HCT116 (cell line): ENCODE measurements around the gene SLC7A10. TPM values are rescaled to one million over a fixed set of nuclear protein-coding genes. Genes with fewer than 3 reads are reported as not detected.

Source experiments
- ATAC-seq: fragments of 200-7000 bp; cut with Tn5 transposase; 2 replicates; pipeline ENCODE4 v1.9.1; 2020; ENCODE audit warnings: mild to moderate bottlenecking, moderate library complexity
- BruUV-seq: library from RNA; stranded (reverse); fragments of 400-500 nt; replicated peaks from 2 replicates; lab custom pipeline; 2021; lab: Mats Ljungman, UMichigan
- CTCF ChIA-PET: fragments of 300-600 bp; sonication (Branson Sonifier 250); formaldehyde crosslinking; loops from one replicate; lab custom pipeline; 2021; ENCODE audit warnings: antibody characterized with exemption; lab: Charles Lee
- POLR2A ChIA-PET: fragments of 300-600, 350-600 bp; sonication (Branson Sonifier 250); formaldehyde crosslinking; loops from one replicate; lab custom pipeline; 2021; ENCODE audit warnings: antibody characterized with exemption; lab: Charles Lee
- RAD21 ChIA-PET, 2 experiments: fragments of 300-600 bp; sonication (Branson Sonifier 250); formaldehyde crosslinking; loops; one replicate each; lab custom pipeline; 2023; ENCODE audit warnings: low total read pairs in 2 of 2; ENCODE audit not compliant: uncharacterized antibody in 2 of 2, unreplicated experiment in 2 of 2, low non-redundant PET in 1 of 2; lab: Charles Lee
- DNase-seq: peaks from one replicate; pipeline ENCODE4 v3.0.0-alpha.2; 2010; ENCODE audit warnings: low read depth, low spot score
- H2AFZ ChIP-seq: fragments of 200-600 bp; shearing (Covaris generic), sonication (generic); 2 replicates; pipeline ENCODE4 v1.6.1; 2017; ENCODE audit warnings: low read depth, mixed run types, mixed read lengths, antibody characterized with exemption, low read length; ENCODE audit not compliant: poor library complexity, severe bottlenecking
- H3K27ac ChIP-seq: 2 replicates; pipeline ENCODE4 v1.5.1; 2012; ENCODE audit warnings: low read depth, low read length
- H3K27me3 ChIP-seq: fragments of 200-600 bp; sonication (generic); 2 replicates; pipeline ENCODE4 v1.6.1; 2016; ENCODE audit warnings: mixed run types, low read length, mixed read lengths; ENCODE audit not compliant: insufficient read depth
- H3K36me3 ChIP-seq, 2 experiments: fragments of 200-500 bp in 1 of 2; fragments of 200-600 bp in 1 of 2; sonication (Bioruptor generic) in 1 of 2; sonication (generic) in 1 of 2; 2 replicates each; pipeline versions ENCODE4 v1.5.1 to v1.6.1; 2014 to 2016; ENCODE audit warnings: low read length in 2 of 2, inconsistent platforms in 1 of 2, mixed read lengths in 1 of 2, mixed run types in 1 of 2; ENCODE audit not compliant: insufficient read depth in 2 of 2, control insufficient read depth in 1 of 2
- H3K4me1 ChIP-seq, 2 experiments: fragments of 200-600 bp in 1 of 2; sonication (generic) in 1 of 2; 2 replicates each; pipeline versions ENCODE4 v1.5.1 to v1.6.1; 2012 to 2017; ENCODE audit warnings: low read length in 2 of 2, inconsistent platforms in 1 of 2, mild to moderate bottlenecking in 1 of 2, mixed read lengths in 1 of 2, mixed run types in 1 of 2, moderate library complexity in 1 of 2; ENCODE audit not compliant: insufficient read depth in 2 of 2, control insufficient read depth in 1 of 2
- H3K4me2 ChIP-seq: fragments of 200-600 bp; sonication (generic); 2 replicates; pipeline ENCODE4 v1.6.1; 2017; ENCODE audit warnings: mixed run types, low read length, mixed read lengths
- H3K4me3 ChIP-seq, 2 experiments: fragments of 200-600 bp in 1 of 2; sonication (generic) in 1 of 2; replicated peaks in 1 of 2; 2 replicates each; pipeline ENCODE4 v1.5.1; 2011 to 2016; ENCODE audit warnings: low read length in 2 of 2, control low read depth in 1 of 2, low read depth in 1 of 2, mild to moderate bottlenecking in 1 of 2, mixed read lengths in 1 of 2, mixed run types in 1 of 2
- H3K79me2 ChIP-seq: fragments of 200-600 bp; sonication (generic); 2 replicates; pipeline ENCODE4 v1.6.1; 2017; ENCODE audit warnings: mild to moderate bottlenecking, mixed run types, low read length, moderate library complexity, mixed read lengths; ENCODE audit not compliant: insufficient read depth
- H3K9ac ChIP-seq: fragments of 200-600 bp; sonication (generic); 2 replicates; pipeline ENCODE4 v1.6.1; 2016; ENCODE audit warnings: low read length, mixed read lengths
- H3K9me2 ChIP-seq: fragments of 200-600 bp; sonication (generic), shearing (Covaris generic); 2 replicates; pipeline ENCODE4 v1.6.1; 2017; ENCODE audit warnings: mixed run types, mild to moderate bottlenecking, moderate library complexity; ENCODE audit not compliant: insufficient read depth
- H3K9me3 ChIP-seq, 2 experiments: fragments of 200-500 bp in 1 of 2; fragments of 200-600 bp in 1 of 2; sonication (Bioruptor generic) in 1 of 2; sonication (generic) in 1 of 2; 2 replicates each; pipeline ENCODE4 v1.6.1; 2014 to 2017; ENCODE audit warnings: low read length in 2 of 2, mixed read lengths in 2 of 2, inconsistent platforms in 1 of 2, low read depth in 1 of 2, mild to moderate bottlenecking in 1 of 2, mixed run types in 1 of 2, moderate library complexity in 1 of 2; ENCODE audit not compliant: control insufficient read depth in 1 of 2, insufficient read depth in 1 of 2
- H4K20me1 ChIP-seq: fragments of 200-600 bp; sonication (generic), shearing (Covaris generic); 2 replicates; pipeline ENCODE4 v1.6.1; 2017; ENCODE audit warnings: mixed run types, mild to moderate bottlenecking, moderate library complexity; ENCODE audit not compliant: insufficient read depth
- EZH2 ChIP-seq: fragments of 200-600 bp; sonication (generic); IDR thresholded peaks from 2 replicates; pipeline ENCODE4 v1.6.1; 2017; ENCODE audit warnings: antibody characterized with exemption, mixed run types
- RAD21 ChIP-seq: IDR thresholded peaks from 2 replicates; pipeline ENCODE4 v1.6.1; 2012; ENCODE audit warnings: low read depth, mild to moderate bottlenecking
- SP1 ChIP-seq: IDR thresholded peaks from 2 replicates; pipeline ENCODE4 v1.6.1; 2012; ENCODE audit warnings: low read depth
- SRF ChIP-seq: IDR thresholded peaks from 2 replicates; pipeline ENCODE4 v1.6.1; 2012; ENCODE audit warnings: low read depth
- ZNF274 ChIP-seq: fragments of 200-500 bp; sonication (Bioruptor generic); IDR thresholded peaks from 2 replicates; pipeline ENCODE4 v1.6.1; 2014; ENCODE audit warnings: mild to moderate bottlenecking, low read depth, low read length, inconsistent platforms
- intact Hi-C: fragments of 100-400 bp; cut with micrococcal nuclease; formaldehyde crosslinking; loops from 2 replicates; pipeline ENCODE4 v1.10.0; 2022
- total RNA-seq: library from RNA; stranded (reverse); gene quantifications from one replicate; pipeline ENCODE4 v1.2.1, GENCODE V29; 2021; ENCODE audit not compliant: unreplicated experiment

The SLC7A10 gene
- total RNA-seq, 1 experiment from 2014 or later, result 0.25 TPM

- no peaks in the 10 kb centered on the region for H3K9me2 ChIP-seq
- POLR2A ChIA-PET, result no interaction called here
- no peaks in the 10 kb centered on the region for H4K20me1 ChIP-seq
- intact Hi-C loops, result no loop called here
- ATAC-seq, result no peak
- BruUV-seq, result no TSS peak
- H3K79me2 ChIP-seq, result no peaks in the 10 kb centered on the region
- H3K9me3 ChIP-seq, result peaks cover under 1 to 4% of the 10 kb centered on the region in 2 experiments; a peak in 2 of 4 replicates
- TF ChIP-seq SP1 (no peak), SRF (no peak), EZH2 (no peak), RAD21 (no peak)
- TF ChIP-seq, all 23 proteins: peak for 0
- H3K4me3 ChIP-seq, result no peak overlapping the region
- H3K9ac ChIP-seq, result no peak overlapping the region
- H3K27me3 ChIP-seq, result no peaks in the 10 kb centered on the region
- no peak for DNase-seq
- no peak overlapping the region for H3K27ac ChIP-seq
- H3K4me2 ChIP-seq, result no peak overlapping the region
- ChIA-PET CTCF (no interaction called here), RAD21 (no interaction called here)
- peaks cover 10 to 15% of the 10 kb centered on the region in 2 experiments; a peak in 3 of 4 replicates for H3K4me1 ChIP-seq
- H2AFZ ChIP-seq, result no peak overlapping the region
- H3K36me3 ChIP-seq, result no peaks in the 10 kb centered on the region
Measured at GRCh38 chr19:33251076-33251475, 25.4 kb upstream of the SLC7A10 start.

- BruUV-seq, result no TSS peak
- RAD21 ChIA-PET, result no interaction called here
- no peak overlapping the region for H3K4me2 ChIP-seq
- H4K20me1 ChIP-seq, result no peaks in the 10 kb centered on the region
- POLR2A ChIA-PET, result no interaction called here
- intact Hi-C loops, result no loop called here
- DNase-seq (no peak), ATAC-seq (no peak)
- no peak overlapping the region for H2AFZ ChIP-seq
- peaks cover 6% of the 10 kb centered on the region in 2 experiments; a peak in 2 of 4 replicates for H3K9me3 ChIP-seq
- peaks cover 10 to 15% of the 10 kb centered on the region in 2 experiments; a peak in 3 of 4 replicates for H3K4me1 ChIP-seq
- H3K27ac ChIP-seq, result peak overlapping the region; percentile 3; the same call in 1 of the 2 replicates
- no peak overlapping the region for H3K4me3 ChIP-seq
- CTCF ChIA-PET, result no interaction called here
- no peaks in the 10 kb centered on the region for H3K27me3 ChIP-seq
- no peak overlapping the region for H3K9ac ChIP-seq
- no peaks in the 10 kb centered on the region for H3K9me2 ChIP-seq
- H3K79me2 ChIP-seq, result no peaks in the 10 kb centered on the region
- no peaks in the 10 kb centered on the region for H3K36me3 ChIP-seq
- TF ChIP-seq ZNF274 (no peak), SRF (no peak)
Measured at GRCh38 chr19:33250500-33250899, 24.9 kb upstream of the SLC7A10 start.
